Panc1 (cell line): ENCODE results near the gene ZMYND15. TPM values are rescaled to one million over a fixed set of nuclear protein-coding genes. Genes with fewer than 3 reads are reported as not detected.

Experiments used
- ATAC-seq: fragments of 200-7000 bp; cut with Tn5 transposase; 2 replicates; pipeline ENCODE4 v1.9.1; 2020; ENCODE audit warnings: mild to moderate bottlenecking, moderate library complexity
- BruUV-seq: library from RNA; stranded (reverse); fragments of 400-500 nt; replicated peaks from 2 replicates; lab custom pipeline; 2021; lab: Mats Ljungman, UMichigan
- CTCF ChIA-PET: fragments of 300-600 bp; sonication (Branson Sonifier 250); formaldehyde crosslinking; loops from one replicate; lab custom pipeline; 2022; ENCODE audit warnings: antibody characterized with exemption; lab: Charles Lee
- POLR2A ChIA-PET: fragments of 300-600 bp; sonication (Branson Sonifier 250); formaldehyde crosslinking; loops from one replicate; lab custom pipeline; 2022; ENCODE audit warnings: antibody characterized with exemption; lab: Charles Lee
- DNase-seq: peaks from one replicate; pipeline ENCODE4 v3.0.0-alpha.2; 2010; ENCODE audit warnings: low read depth, low spot score
- H3K27ac ChIP-seq: 2 replicates; pipeline ENCODE4 v1.5.1; 2011; ENCODE audit warnings: mild to moderate bottlenecking, low read length, inconsistent platforms
- H3K27me3 ChIP-seq: fragments of 200-500 bp; sonication (Bioruptor generic); 2 replicates; pipeline ENCODE4 v1.6.0; 2014; ENCODE audit warnings: low read length, inconsistent platforms; ENCODE audit not compliant: control insufficient read depth, insufficient read depth
- H3K36me3 ChIP-seq: fragments of 200-500 bp; sonication (Bioruptor generic); 2 replicates; pipeline ENCODE4 v1.5.1; 2014; ENCODE audit warnings: inconsistent platforms, mild to moderate bottlenecking, low read length, moderate library complexity; ENCODE audit not compliant: control insufficient read depth, insufficient read depth
- H3K4me1 ChIP-seq: 2 replicates; pipeline ENCODE4 v1.5.1; 2011; ENCODE audit warnings: inconsistent platforms, mild to moderate bottlenecking, low read length, moderate library complexity; ENCODE audit not compliant: control insufficient read depth, insufficient read depth
- H3K4me3 ChIP-seq, 2 experiments: 2 replicates each; pipeline ENCODE4 v1.5.1; 2011 to 2012; ENCODE audit warnings: low read depth in 2 of 2, low read length in 2 of 2, mild to moderate bottlenecking in 2 of 2, inconsistent platforms in 1 of 2, moderate library complexity in 1 of 2
- H3K9me3 ChIP-seq: fragments of 200-500 bp; sonication (Bioruptor generic); 2 replicates; pipeline ENCODE4 v1.5.1; 2014; ENCODE audit warnings: low read depth, mild to moderate bottlenecking, inconsistent platforms, low read length, moderate library complexity; ENCODE audit not compliant: control insufficient read depth, insufficient read depth
- POLR2AphosphoS5 ChIP-seq: IDR thresholded peaks from 2 replicates; pipeline ENCODE4 v1.6.1; 2012; ENCODE audit warnings: mild to moderate bottlenecking, low read depth, low read length, moderate library complexity
- SIN3A ChIP-seq: IDR thresholded peaks from 2 replicates; pipeline ENCODE4 v1.6.1; 2012; ENCODE audit warnings: low read depth, mild to moderate bottlenecking, low read length, moderate library complexity, borderline replicate concordance; ENCODE audit not compliant: insufficient read depth
- TCF7L2 ChIP-seq: IDR thresholded peaks from 2 replicates; pipeline ENCODE4 v1.6.1; 2011; ENCODE audit warnings: mild to moderate bottlenecking, low read depth, low read length, inconsistent platforms
- in situ Hi-C: cut with HindIII; loops from 2 replicates; pipeline ENCODE4 v1.10.0; 2016; ENCODE audit warnings: low sequenced_read_pairs, low pct_unique_long_range_greater_than_20kb
- intact Hi-C: fragments of 100-400 bp; cut with micrococcal nuclease; formaldehyde crosslinking; loops from one replicate; pipeline ENCODE4 v1.10.0; 2022; ENCODE audit not compliant: unreplicated experiment
- total RNA-seq: library from RNA; stranded (reverse); gene quantifications from one replicate; pipeline ENCODE4 v1.2.1, GENCODE V29; 2021; ENCODE audit not compliant: unreplicated experiment
- TF ChIP-seq, protein P1 (sequence below), 2 experiments: IDR thresholded peaks; 2 replicates each; pipeline ENCODE4 v1.6.1; 2011 to 2012; ENCODE audit warnings: low read depth in 2 of 2, control low read depth in 1 of 2, low read length in 1 of 2, mild to moderate bottlenecking in 1 of 2, moderate library complexity in 1 of 2; ENCODE audit not compliant: insufficient read depth in 1 of 2
- TF ChIP-seq, protein P2 (sequence below): fragments of 450-650 bp; IDR thresholded peaks from 2 replicates; pipeline ENCODE4 v1.5.1; 2017; ENCODE audit warnings: mild to moderate bottlenecking

ZMYND15 gene
- total RNA-seq, 1 experiment from 2014 or later = 0.28 TPM

DNA sequence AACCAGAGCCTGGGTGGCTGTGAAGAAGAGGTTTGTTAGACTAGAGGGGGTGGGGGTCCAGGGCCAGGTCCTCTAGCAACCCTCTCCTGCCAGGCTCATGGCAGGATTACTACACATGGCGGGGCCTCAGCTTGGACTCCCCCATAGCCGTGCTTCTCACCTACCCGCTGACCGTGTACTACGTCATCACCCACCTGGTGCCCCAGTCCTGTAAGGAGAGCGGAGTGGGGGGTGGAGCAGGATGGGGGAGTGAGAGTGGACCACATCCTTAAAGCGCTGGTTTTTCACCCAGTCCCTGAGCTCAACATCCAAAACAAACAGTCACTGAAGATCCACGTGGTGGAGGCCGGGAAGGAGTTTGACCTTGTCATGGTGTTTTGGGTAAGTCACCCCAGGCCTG is 4.3 kb downstream of the ZMYND15 start:
- ChIA-PET POLR2A (no interaction called here), CTCF (no interaction called here)
- in situ Hi-C loops (no loop called here), intact Hi-C loops (no loop called here)
- H3K4me1 ChIP-seq = no peaks in the 10 kb centered on the region
- no peak for DNase-seq
- no peak overlapping the region for H3K27ac ChIP-seq
- no peak for ATAC-seq
- H3K36me3 ChIP-seq = no peaks in the 10 kb centered on the region
- no peaks in the 10 kb centered on the region for H3K9me3 ChIP-seq
- H3K4me3 ChIP-seq = no peak overlapping the region
- peaks cover 4% of the 10 kb centered on the region for H3K27me3 ChIP-seq
- TF ChIP-seq, protein P1, sequence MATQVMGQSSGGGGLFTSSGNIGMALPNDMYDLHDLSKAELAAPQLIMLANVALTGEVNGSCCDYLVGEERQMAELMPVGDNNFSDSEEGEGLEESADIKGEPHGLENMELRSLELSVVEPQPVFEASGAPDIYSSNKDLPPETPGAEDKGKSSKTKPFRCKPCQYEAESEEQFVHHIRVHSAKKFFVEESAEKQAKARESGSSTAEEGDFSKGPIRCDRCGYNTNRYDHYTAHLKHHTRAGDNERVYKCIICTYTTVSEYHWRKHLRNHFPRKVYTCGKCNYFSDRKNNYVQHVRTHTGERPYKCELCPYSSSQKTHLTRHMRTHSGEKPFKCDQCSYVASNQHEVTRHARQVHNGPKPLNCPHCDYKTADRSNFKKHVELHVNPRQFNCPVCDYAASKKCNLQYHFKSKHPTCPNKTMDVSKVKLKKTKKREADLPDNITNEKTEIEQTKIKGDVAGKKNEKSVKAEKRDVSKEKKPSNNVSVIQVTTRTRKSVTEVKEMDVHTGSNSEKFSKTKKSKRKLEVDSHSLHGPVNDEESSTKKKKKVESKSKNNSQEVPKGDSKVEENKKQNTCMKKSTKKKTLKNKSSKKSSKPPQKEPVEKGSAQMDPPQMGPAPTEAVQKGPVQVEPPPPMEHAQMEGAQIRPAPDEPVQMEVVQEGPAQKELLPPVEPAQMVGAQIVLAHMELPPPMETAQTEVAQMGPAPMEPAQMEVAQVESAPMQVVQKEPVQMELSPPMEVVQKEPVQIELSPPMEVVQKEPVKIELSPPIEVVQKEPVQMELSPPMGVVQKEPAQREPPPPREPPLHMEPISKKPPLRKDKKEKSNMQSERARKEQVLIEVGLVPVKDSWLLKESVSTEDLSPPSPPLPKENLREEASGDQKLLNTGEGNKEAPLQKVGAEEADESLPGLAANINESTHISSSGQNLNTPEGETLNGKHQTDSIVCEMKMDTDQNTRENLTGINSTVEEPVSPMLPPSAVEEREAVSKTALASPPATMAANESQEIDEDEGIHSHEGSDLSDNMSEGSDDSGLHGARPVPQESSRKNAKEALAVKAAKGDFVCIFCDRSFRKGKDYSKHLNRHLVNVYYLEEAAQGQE (IDR thresholded peaks at IDR 0.05; ENCODE audit: insufficient read depth in 1 of 2, low read depth in 2 of 2, low read length in 1 of 2) = no peak
- TF ChIP-seq SIN3A (no peak), TCF7L2 (no peak), POLR2AphosphoS5 (no peak)
- TF ChIP-seq, protein P2, sequence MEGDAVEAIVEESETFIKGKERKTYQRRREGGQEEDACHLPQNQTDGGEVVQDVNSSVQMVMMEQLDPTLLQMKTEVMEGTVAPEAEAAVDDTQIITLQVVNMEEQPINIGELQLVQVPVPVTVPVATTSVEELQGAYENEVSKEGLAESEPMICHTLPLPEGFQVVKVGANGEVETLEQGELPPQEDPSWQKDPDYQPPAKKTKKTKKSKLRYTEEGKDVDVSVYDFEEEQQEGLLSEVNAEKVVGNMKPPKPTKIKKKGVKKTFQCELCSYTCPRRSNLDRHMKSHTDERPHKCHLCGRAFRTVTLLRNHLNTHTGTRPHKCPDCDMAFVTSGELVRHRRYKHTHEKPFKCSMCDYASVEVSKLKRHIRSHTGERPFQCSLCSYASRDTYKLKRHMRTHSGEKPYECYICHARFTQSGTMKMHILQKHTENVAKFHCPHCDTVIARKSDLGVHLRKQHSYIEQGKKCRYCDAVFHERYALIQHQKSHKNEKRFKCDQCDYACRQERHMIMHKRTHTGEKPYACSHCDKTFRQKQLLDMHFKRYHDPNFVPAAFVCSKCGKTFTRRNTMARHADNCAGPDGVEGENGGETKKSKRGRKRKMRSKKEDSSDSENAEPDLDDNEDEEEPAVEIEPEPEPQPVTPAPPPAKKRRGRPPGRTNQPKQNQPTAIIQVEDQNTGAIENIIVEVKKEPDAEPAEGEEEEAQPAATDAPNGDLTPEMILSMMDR = no peak
- no TSS peak for BruUV-seq

DNA sequence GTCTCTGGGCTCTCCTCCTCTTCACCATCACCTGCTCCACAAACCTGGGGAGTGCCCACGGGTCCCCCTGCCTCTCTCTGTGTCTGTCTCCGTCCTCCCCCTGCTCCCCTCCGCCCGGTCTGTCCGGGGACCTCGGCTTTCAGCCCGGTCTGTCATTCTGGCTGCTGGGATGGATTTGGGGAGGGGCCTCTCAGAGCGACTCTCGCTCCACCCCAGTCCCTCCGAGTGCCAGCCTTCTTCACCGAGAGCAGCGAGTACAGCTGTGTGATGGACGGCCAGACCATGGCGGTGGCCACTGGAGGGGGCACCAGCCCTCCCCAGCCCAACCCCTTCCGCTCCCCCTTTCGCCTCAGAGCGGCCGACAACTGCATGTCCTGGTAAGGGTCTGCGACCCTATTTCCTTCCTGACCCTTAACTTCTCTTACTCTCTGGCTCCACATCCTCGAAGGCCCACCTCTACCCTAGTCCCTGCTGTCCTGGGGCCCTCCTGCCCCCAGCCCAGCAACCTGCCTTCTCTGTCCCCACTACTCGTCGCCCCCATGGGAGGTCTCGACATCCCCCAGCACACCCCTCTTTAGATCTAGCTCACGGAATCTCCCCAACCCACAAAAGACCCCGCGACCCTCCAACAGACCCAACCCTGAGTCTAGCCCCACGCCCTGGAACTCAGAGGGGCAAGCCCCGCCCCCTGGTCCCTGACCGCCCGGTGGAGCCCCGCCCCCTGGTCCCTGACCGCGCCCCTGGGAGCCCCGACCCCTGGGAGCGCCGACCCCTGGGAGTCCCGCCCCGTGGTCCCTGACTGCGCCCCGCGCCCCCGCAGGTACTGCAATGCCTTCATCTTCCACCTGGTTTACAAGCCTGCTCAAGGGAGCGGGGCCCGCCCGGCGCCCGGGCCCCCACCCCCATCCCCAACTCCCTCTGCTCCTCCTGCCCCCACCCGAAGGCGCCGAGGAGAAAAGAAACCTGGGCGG is 5.7 kb downstream of the ZMYND15 start:
- ChIA-PET CTCF (no interaction called here), POLR2A (no interaction called here)
- H3K9me3 ChIP-seq = no peaks in the 10 kb centered on the region
- no peaks in the 10 kb centered on the region for H3K4me1 ChIP-seq
- BruUV-seq = no TSS peak
- 0 out of 2 replicates have a peak, but pooled peaks have one; percentile 40 for ATAC-seq
- in situ Hi-C loops = no loop called here
- DNase-seq = no peak
- H3K27me3 ChIP-seq = peaks cover 2% of the 10 kb centered on the region
- no peaks in the 10 kb centered on the region for H3K36me3 ChIP-seq
- H3K4me3 ChIP-seq = no peak overlapping the region
- intact Hi-C loops = no loop called here
- no peak overlapping the region for H3K27ac ChIP-seq
- TF ChIP-seq SIN3A = no peak
- no peak for TF ChIP-seq TCF7L2
- TF ChIP-seq, protein P1 (IDR thresholded peaks at IDR 0.05; ENCODE audit: insufficient read depth in 1 of 2, low read depth in 2 of 2, low read length in 1 of 2) = no peak
- no peak for TF ChIP-seq POLR2AphosphoS5
- TF ChIP-seq, protein P2 = no peak
